ENCODE measurements around the gene NDUFS7.

NDUFS7 gene

DNA sequence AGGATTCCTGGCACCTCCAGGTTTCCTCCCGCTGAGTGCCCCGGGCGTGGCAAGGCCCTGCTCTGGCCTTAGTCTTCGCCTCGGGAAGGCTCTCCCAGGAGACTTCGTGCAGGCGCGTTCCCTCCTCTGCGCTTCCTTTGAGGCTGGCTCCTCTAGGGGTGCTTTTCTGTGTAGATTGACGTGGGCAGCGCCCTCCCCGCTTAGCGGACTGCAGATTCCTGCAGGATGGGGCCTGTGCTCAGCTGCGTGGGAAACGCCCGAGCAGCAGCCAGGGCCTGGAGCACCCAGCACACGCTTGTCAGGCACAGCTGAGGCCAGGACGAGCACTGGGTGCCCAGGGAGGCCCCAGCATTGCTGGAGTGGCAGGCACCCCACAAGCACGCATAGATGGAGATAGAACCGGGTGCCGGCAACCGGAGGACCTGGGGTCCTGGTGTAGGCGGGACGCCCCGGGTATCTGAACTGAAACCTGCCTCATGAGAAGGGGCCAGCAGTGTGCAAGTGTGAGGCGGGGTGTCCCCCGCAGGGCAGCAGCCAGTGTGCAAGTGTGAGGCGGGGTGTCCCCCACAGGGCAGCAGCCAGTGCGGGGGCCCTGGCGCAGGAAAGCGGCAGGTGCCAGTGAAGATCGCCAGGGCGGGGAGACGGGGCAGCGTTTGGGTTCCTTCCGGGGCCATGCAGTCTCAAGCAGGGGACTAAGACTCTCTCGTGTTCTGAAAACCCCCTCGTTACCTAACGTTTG is 3.4 kb downstream of the NDUFS7 start:
- DNase-seq (ENCODE audit: low read depth), result no peak

DNA sequence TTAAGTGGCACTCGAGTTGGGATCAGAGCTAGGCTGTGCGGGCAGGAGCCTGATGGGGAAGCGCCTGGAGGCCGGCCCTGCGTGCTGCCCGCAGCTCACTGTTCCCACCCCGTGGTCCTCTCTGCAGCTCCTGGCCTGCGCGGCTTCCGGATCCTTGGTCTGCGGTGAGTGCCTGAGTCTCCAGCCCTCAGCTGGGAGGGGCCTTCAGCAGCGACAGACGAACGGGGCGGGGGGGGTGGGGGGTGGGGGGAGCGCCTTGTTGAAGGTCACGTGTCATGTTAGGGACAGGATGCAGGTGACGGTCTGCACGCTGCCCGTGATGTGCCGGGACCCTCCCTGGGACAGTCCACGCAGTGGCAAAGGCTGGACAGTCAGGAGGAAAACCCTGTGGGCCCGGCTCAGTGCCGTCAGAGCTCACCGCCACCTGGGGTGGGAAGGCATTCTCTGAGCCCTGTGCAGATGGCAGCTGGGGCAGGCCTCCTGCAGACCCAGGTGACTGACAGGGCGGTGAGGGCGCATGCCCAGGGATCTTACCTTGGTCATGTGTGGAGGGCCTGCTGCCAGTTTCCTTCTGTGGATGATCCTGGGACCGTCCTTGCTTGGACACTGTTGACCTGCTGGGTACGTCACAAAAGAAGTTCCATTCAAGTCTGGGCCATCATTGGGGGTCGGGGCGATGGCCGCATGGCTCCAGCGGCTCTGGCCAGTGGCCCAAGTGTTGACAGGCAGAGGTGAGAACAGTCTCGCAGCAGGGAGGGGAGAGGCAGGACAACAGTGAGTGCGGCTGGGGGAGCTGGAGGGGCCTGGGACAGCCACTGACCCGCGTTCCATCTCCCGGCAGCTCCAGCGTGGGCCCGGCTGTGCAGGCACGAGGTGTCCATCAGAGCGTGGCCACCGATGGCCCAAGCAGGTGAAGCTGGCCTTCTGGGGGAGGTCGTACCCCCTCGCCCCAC is 4.3 kb downstream of the NDUFS7 start:
- DNase-seq (ENCODE audit: low read depth), result no peak

DNA sequence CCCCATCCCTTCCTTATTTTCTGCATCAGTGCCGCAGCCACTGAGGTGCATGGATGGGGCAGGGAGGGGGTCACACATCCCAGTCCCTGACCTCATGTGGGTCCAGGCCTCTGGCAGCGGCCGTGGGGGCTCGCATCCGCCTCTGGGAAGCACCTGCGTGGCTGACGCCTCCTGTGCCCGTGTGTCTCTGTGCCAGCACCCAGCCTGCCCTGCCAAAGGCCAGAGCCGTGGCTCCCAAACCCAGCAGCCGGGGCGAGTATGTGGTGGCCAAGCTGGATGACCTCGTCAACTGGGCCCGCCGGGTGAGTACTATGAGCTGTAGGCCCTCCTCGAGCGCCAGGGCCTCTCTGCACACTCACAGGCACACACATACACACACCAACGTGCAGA is 4.9 kb downstream of the NDUFS7 start:
- DNase-seq (ENCODE audit: low read depth), result no peak

DNA sequence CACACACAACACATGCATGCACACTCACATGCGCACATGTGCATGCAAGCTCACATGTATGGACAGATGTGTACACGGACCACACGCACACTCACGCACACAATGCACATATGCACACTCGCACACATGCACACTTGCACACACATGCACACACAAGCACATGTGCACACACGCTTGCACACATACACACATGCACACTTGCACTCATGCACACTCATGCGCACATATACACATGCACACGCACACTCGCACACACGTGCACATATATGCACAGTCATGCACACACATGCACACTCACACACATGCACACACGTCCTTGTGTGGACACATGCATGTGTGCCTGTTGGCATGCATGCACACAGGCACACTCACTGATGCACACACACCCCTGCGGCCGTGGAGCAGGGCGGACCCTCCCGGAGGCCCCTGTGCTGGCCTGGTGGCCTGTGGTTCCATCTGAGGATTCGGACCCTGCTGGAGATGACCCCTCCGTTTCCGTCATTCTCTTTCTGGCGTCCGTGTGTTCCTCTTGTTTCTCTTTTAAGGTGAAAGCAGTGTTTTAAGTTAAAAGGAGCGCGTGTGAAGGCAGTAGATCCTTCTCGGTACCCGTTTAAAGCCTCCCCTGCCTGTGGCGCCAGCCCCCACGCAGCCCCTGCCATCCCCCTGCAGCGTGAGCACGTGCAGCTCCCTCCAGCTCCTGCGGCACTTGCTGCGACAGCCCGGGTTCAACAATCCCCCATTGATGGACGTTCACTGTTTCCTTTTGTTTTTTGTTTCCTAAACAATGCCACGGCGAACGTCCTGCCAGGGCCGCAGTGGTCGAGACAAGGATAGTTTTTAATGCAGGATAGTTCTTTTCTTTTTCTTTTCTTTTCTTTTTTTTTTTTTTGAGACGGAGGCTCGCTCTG is 5.6 kb downstream of the NDUFS7 start:
- no peak for DNase-seq (ENCODE audit: low read depth)

DNA sequence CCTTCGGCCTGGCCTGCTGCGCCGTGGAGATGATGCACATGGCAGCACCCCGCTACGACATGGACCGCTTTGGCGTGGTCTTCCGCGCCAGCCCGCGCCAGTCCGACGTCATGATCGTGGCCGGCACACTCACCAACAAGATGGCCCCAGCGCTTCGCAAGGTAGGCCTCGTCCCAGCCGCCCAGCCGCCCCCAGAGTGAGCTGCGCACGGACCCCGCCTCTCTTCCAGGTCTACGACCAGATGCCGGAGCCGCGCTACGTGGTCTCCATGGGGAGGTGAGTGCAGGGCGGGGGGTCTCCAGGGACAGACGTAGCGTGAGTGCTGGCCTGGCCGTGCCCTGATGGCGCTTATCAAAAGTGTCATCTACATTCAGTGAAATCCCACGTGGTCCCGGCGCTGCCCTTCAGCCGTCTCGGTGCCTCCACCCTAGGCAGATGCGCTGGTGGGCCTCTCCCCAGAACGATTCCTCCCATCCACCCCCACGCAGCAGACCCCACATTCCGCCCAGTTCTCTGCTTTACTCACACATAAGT is 7.2 kb downstream of the NDUFS7 start:
- DNase-seq (ENCODE audit: low read depth), result no peak

DNA sequence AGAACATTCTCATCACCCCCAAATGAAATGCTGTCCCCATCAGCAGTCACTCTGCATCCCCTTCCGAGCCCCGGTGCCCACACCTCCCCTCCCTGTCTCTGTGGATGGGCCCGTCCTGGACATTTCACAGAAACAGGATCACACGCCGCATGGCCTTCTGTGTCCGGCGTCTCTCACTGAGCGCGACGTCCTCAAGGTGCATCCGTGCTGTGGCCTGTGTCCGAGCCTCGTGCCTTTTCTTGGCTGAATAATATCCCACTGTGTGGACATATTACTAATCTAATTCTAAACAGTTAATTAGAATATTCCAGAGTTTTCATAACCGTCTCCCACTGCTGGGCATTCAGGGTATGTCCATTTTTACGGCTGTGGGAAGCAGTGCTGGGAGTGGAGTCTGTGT is 8.7 kb downstream of the NDUFS7 start:
- no peak for DNase-seq (ENCODE audit: low read depth)

DNA sequence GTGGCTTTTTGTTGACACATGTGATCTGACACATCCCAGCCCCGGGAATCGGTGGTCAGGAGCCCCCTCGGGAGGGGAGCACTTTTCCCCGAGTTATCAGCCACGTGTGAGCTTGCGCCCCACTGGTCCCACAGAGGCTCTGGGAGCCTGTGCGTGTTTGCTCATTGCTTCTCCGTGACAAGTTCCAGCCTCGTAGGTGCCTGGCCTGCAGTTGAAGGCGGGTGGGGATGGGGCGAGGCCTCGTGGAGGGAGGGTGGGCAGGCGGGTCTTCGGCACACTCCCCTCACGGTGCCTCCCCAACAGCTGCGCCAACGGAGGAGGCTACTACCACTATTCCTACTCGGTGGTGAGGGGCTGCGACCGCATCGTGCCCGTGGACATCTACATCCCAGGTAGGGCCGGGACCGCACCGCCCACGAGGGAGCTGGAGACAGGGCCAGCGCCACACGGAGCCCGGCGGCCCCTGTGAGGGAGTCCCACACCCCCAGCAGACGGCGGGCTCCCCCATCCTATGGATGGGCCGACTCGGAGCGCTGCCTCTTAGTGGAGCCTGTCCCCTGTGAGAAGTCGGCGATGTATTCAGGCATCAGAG is 9.3 kb downstream of the NDUFS7 start:
- no peak for DNase-seq (ENCODE audit: low read depth)

DNA sequence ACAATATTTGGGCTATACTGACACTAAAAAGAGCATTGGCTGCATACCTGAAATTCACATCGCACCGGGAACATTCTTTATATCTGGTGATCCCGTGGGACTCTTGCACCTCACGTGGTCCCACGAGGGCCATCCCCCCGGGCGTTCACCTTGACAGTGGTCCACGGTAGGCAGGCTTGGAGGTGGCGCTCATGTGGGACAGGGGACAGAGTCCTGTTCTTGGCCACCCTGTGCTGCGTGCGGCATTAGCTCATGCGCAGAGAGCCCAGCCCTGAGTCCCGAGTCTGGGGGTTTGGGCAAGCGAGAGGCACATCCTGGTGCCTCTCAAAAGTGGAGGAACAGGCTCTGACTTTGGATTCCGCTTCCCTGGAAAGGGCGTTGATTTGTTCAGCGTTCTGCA is 10.1 kb downstream of the NDUFS7 start:
- DNase-seq (ENCODE audit: low read depth), result no peak

DNA sequence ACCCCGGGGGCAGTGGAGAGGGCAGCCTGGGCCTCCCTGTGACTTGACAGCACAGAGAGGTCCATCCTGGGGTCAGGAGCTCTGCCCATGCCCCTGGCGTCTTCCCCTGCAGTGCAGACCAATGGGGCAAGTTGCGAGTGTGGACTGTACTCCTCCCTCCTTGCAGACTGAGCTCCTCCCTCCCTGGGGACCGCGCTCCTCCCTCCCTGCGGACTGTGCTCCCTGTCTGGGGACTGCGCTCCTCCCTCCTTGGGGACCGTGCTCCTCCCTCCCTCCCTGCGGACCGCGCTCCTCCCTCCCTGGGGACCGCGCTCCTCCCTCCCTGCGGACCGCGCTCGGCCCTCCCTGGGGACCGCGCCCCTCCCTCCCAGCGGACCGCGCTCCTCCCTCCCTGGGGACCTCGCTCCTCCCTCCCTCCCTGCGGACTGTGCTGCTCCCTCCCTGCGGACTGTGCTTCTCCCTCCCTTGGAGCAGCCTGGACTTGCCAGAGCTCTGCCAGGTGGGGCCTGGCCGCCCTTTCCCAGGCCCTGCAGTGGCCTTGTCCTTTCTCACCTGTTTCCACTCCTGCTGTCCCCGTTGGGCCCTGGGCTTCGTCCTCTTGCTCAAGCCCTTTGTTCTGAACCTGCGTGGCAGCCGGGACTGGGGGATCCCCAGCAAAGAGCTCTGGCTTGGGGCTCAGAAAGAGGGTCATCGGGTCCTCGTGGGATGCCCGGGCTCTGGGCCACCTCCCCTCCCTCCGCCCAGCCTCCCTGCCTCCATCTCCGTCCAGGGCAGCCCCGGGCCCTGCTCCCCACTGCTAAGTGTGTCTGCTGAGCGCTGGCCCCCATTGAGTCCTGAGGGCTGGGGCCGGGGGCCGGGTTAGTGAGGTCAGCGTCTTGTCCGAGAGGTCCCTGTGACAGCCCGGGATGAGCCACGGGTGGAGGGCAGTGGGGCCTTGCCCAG is 10.8 kb downstream of the NDUFS7 start:
- no peak for DNase-seq (ENCODE audit: low read depth)

DNA sequence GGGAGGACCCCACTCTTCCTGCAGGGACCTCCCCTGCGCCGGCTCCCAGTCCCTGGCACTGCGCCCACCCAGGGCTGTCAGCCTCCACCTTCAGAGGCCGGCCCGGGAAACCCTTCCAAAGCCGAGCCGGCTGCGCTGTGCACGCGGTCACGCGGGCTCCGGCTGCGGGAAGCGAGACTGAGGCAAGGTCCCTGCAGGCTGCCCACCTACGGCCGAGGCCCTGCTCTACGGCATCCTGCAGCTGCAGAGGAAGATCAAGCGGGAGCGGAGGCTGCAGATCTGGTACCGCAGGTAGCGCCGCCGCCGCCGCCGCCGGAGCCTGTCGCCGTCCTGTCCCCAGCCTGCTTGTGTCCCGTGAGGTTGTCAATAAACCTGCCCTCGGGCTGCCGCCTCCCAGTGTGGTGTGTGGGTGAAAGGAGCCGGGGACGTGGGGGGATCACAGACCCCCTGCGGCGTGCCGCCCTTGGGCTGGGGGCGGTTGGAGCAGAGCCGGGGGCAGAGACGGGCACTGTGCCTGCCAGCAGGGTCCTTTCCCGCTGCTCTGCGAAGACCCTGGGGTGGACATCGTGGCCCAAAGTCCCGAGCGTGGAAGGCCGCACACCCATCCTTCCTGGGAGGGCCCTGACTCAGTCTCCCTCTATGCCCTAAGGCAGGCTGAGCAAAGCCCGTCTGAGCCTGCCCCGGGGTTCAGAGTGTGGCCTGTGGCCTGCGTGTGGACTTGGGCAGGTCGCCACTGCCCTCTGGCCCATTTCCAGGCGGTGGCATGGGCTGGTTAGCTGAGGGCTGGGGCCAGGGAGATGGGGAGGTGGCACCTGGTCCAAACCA is 11.7 kb downstream of the NDUFS7 start:
- DNase-seq (ENCODE audit: low read depth), result no peak

DNA sequence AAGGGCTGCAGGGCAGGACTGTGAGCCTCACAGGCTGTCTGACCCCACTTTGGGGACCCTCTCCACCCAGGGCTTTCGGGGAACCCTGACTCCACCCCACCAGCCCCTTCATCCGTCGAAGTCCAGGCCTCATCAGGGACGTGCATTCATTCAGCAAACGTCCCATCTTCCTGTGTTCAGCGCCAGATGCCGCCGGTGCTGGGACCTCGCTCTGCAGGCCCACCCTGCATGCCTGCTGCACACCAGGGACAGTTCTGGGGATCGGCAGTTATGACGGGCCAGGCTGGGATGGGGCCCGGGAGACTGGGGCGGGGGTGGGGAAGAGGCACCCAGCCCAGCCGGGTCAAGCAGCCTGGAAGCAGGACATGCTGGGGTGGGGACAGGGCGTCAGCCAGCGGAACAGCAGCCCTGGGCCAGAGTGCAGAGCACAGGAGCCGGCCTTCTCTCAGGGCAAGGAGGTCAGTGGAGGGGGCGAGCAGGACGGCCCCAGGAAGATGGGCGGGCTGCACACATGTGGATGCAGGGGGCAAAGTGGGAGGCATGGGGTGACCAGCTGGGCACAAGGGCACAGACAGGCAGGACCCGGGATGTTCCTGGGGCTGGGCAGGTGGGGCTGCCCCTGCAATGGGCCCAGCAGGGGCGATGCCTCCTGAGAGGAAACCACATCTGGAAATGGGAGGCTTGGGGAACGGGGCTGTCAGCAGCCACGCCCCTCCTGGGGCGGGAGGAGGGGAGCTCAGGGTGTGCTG is 12.5 kb downstream of the NDUFS7 start:
- DNase-seq (ENCODE audit: low read depth), result no peak

DNA sequence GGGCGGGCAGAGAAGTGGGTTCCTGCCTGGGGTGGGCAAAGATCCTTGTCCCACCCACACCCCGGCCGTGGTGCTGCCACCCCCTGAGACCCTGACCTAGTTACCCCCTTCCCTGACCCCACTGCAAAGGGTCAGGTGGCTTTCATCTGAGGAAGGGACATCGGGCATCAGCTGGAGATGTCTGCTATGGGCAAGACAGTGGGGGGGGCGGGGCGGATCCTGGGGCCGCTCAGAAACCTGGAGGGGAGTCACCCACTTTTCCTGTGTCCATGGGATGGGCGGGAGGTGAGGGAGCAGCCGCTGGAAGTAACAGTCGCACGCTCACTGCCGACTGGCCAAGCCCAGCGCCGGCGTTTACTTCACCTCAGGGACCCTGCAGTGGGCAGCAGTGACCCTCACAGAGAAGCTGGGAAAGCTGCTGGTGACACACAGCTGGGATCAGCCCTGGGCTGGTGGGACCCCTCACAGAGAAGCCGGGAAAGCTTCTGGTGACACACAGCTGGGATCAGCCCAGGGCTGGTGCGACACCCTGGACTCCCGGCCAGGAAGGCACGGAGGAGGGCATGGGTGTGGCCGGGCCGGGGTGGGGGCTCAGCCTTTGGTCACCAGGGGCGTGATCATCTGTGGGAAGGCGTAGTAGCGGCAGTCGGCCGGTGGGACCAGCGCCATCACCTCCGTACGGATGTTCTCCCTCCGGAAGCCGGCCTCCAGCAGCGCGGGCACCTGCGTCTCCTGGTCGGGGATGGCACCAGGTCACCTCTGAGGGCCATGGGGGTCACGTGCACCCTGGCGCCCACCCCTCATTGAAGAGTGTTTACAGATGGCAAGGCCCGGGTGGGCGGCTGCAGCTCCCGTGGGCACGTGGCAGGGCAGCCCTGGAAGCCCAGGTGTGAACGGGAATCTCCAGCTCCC is 13.3 kb downstream of the NDUFS7 start:
- no peak for DNase-seq (ENCODE audit: low read depth)

DNA sequence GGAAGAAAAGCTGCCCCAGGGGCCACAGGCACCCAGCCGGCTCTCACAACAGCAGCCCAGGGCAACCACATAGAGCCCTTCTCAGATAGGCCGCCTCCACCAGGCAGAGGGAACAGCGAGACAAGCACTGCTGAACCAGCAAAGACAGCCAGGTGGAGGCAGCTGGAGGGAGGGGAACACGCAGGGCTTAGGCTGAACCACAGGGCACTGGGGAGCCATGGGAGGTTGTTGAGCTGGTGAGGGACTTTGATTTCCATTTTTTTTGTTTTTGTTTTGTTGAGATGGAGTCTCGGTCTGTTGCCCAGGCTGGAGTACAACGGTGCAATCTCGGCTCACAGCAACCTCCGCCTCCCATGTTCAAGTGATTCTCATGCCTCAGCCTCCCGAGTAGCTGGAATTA is 14.1 kb downstream of the NDUFS7 start:
- no peak for DNase-seq (ENCODE audit: low read depth)

DNA sequence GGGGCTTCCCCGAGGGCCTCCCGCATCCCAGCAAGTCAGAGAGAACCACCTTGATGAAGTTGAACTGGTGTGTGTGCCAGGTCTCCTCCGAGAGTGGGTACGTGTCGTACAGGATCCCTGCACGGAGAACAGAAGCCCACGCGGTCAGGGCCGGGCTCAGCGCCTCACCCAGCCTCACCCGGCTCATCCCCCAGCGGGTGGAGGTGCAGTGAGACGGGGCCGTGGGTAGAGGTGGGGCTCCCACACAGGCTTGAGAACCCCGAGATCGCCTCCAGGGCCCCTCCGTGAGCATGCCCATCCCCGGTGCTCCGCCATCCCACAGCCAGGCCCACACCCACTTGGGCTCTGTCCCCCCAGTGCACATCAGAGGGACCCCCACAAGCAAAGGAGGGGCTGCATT is 15.4 kb downstream of the NDUFS7 start:
- no peak for DNase-seq (ENCODE audit: low read depth)

DNA sequence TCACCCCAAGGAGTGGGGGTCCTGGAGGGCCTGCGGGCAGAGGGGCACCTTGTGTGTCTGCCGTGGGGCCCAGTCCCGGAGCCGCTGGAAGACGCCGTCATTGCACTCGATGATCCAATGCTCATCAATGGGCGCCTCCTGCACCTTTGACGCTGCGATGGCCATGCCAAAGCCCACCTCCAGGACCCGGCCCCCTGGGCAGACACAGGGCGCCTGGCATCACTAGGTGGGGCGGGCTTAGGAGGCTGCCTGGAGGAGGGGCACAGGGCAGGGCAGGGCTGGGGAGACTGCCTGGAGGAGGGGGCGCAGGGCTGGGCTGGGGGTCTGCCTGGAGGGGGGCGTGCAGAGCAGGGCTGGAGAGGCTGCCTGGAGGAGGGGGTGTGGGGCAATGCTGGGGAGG is 16.0 kb downstream of the NDUFS7 start:
- DNase-seq (ENCODE audit: low read depth), result no peak

DNA sequence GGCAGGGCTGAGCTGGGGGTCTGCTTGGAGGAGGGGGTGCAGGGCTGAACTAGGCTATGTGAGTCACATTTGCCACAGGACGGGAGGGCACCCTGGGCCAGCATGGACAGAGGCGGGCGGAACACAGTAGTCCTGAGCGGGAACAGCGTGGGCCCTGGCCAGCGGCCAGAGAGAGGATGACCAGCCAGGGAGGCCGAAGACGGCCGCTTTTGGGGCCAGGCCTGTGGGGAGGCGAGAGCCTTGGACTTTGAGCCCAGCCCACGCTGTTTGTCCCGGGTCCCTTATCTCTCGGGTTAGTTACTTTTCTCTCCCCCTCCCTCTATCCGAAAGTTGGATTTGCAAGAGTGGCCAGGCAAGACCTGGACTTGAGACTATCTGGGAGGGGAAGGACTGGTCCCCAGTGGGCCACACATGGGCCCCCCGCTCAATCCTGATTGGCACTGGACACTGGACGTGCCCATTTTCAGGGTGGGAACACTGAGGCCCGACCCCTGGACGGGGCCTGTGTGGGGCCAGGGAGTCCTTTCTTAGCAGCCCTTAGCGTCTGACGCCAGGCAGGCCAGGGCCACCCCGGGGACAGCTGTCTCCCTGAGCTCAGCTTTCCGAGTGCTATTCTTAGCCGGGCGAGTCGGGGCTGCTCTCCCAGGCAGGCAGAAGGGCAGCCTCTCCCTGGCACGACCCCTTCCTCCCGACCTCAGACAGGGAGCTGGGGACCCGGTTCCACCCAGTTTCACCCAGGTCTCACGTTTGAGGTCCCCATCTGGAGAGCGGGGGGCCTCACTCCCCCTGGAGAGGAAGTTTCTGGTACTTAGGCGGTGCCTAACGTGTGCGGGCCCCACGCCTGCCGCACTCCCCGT is 16.8 kb downstream of the NDUFS7 start:
- DNase-seq (ENCODE audit: low read depth), result no peak

All from activated gamma-delta T cell treated with anti-CD3 and anti-CD28 coated beads, Interleukin-2, amount 50 U/mL, for 16 hours (primary cell).